COLO668 (cell line): ENCODE results near the gene TPRA1.

Experiments
- DNase-seq: peaks from one replicate; lab custom pipeline; 2025; ENCODE audit not compliant: unreplicated experiment; lab: John Stamatoyannopoulos, UW

The TPRA1 gene

GRCh38 chr3:127590593-127591465, at the start of gene TPRA1:
TPRA1 (minus strand) TSS chr3:127590733; CDS start chr3:127580146, 10,587 bp downstream.
- DNase-seq: peak; percentile 84

DNA sequence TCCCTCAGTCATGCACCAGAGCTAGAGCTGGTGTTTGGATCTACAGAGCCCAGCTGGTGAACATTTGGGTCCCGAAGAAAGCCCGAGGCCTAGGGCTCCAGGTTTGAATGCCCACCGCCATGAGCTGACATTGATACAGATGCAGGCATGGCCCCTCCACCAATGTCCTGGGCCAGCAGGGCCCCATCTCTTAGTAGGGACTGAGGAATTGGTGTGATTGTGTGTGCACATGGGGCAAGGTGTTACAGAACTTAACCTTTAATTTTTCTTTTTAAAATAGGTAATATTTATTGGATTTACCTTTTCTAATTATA, 49.5 kb upstream of the TPRA1 start:
- DNase-seq: no peak

DNA sequence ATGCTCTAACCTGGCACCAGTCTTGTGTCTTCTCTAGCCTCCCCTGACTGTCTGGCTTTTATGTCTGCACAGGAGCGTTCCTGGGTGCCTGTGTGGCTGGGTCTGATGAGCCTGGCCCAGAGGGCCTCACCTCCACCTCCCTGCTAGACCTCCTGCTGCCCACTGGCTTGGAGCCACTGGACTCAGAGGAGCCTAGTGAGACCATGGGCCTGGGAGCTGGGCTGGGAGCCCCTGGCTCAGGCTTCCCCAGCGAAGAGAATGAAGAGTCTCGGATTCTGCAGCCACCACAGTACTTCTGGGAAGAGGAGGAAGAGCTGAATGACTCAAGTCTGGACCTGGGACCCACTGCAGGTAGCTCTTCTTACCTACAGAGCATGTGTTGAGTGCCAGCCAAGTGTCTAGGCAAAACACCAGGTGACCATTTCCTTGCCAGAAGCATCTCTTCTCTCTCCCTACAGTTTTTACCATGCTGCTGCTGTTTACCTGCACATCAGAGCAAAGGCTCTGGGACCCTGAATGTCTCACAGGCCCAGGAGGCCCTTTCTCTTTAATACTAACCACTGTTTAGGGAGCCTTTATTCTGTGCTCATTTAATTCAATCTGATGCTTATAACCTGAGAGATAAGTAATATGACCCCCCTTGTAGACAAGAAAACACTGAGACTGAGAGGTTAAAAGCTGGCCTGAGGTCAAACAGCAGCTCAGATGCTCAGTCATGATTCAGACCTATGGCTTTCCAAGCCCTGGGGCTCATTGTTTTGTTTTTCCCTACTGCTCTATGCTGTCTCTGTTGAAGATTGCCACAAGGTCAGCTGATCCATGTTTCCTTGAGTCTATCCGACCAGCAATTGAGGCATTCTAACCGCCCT, 48.9 kb upstream of the TPRA1 start:
- no peak for DNase-seq

DNA sequence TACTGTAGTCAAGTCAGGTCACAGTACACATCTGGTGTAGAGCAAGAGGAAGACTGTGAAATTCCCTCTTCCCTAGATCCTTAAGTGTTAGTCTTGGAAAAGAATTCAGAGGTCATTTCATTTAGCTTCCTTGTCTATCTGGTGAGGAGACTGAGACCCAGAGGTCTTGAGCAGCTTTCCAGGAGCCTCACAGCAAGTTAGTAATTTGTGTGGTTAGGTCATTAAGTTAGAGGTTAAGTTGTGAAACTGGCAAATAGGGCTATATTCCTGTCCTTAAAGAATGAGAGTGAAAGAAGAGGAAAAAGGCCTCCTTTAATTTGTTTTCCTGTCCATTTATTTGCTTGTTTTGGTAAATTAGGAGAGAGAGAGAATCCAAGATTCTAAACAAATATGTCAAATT, 47.4 kb upstream of the TPRA1 start:
- no peak for DNase-seq

- peak; percentile 1 for DNase-seq
These were observed 47.0 kb upstream of the TPRA1 start for GRCh38 chr3:127637546-127637945.

- DNase-seq: no peak
These were observed 44.1 kb upstream of the TPRA1 start for GRCh38 chr3:127634653-127635052.

DNA sequence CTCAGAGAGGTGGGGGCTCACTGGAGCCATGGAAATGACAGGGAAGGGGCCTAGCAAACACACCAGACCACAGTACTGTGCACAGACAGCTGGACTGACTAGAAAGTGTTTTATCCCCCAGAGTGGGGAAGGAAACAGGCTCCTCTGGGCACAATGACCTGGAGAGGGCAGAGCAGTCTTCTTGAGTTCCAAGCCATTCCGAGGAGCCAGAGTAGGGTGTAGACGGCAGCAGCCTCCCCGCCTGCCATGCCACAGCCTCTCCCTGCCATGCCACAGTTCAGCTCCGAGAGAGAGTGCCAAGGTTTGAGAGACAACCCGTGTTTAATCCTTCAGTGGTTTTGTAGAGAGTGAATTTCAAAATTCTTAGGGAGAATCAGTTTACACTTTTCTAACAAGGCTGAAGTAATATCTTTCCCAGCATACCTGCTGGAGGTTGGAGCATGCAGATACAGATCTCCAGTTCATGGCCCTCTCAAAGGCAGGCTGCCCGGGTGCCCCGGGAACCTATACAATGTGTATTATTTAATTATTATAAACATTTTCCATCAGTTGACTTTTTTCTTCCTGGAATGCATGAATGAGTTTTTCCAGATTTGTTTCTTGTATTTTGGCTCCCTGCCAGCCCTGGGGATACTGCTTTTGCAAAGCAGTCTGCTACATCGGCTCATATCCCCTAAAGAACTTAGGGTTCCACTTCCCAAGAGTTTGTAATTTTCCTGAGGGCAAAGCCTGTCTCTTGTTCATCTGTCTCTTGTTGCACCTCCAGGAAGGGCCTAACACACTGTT, 41.7 kb upstream of the TPRA1 start:
- DNase-seq: no peak

- DNase-seq: peak; percentile 38
These were observed 40.5 kb upstream of the TPRA1 start for GRCh38 chr3:127630811-127631714.

DNA sequence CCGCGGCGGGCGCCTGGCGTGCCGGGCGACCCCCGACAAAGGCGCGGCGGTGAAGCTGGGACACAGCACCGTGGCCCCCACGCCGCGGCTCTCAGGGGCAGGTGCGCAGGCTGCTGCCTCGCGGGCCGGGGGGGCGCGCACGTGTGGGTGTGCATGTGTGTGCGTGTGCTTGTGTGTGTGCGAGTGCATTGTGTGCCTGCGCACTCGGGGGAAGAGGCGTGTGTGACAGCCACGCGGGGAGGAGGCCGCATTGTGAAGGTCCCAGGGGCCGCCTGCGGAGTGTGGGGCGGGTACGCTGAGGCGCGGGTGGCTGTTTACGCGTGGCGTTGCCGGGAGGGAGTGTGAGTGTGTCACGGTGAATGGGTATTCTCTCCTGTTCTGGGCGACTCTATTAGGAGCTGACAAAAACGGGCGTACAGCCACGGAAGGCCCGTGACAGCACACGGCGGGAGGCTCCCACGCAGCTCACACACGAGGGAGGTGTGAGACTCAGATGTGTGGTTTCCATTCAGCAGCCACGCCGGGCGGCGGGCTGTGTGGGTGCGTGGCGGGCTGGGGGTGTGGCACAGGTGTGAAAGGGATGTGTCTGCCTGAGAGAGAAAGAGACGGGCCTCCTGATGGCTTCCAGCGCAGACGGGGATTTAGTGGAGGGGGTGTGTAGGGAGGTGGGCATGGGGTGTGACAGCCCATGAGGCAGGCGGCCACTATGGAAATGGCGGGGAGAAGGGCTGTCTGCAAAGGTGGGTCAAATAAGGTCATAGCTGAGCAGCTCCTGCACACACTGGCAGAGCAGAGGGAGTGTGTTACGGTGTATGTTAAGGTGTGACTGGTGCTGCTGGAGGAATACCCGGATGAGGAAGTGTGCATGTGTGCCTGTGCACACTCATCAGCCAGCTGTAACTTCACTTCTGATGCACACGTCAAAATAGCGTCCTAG, 39.2 kb upstream of the TPRA1 start:
- peak; percentile 44 for DNase-seq

DNA sequence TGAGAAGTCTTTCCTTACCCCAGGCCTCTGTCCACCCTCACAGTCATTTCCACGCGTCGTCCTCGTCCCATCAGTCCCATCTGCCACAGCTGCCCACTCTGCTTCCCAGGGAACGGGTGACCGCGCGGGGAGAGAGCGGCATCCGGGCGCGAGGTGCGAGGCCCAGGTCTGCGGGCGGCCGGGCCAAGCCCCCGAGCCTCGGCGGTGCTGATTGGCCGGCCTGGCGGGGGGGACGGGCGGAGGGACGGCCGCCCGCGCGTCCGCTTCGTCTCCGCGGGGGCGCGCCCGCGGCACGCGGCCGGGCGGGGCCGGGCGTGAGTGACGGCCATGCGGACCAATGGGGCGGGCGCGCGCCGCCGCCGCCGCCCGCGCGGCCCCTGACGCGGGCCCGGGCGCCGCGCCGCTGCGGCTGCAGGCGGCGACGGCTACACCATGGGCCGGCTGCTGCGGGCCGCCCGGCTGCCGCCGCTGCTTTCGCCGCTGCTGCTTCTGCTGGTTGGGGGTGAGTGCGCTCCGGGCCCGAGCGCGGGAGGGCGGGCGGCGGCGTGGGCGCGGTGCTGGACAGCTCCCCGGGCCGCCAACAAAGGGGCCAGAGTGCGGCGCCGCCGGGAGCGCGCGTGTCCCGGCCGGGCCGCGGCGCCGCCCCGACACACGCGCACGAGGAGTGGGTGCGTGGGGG, 38.4 kb upstream of the TPRA1 start, which contains the start of gene PODXL2:
TSS of gene PODXL2 (plus strand) at position 398 of the 679 bp plus-strand sequence. CDS start at position 433, 35 bp downstream.
- DNase-seq: peak; percentile 86

GRCh38 chr3:127628426-127628787, 37.9 kb upstream of the TPRA1 start:
- no peak for DNase-seq

GRCh38 chr3:127625821-127626220, 35.3 kb upstream of the TPRA1 start:
- no peak for DNase-seq

GRCh38 chr3:127624063-127624462, 33.5 kb upstream of the TPRA1 start:
- no peak for DNase-seq

DNA sequence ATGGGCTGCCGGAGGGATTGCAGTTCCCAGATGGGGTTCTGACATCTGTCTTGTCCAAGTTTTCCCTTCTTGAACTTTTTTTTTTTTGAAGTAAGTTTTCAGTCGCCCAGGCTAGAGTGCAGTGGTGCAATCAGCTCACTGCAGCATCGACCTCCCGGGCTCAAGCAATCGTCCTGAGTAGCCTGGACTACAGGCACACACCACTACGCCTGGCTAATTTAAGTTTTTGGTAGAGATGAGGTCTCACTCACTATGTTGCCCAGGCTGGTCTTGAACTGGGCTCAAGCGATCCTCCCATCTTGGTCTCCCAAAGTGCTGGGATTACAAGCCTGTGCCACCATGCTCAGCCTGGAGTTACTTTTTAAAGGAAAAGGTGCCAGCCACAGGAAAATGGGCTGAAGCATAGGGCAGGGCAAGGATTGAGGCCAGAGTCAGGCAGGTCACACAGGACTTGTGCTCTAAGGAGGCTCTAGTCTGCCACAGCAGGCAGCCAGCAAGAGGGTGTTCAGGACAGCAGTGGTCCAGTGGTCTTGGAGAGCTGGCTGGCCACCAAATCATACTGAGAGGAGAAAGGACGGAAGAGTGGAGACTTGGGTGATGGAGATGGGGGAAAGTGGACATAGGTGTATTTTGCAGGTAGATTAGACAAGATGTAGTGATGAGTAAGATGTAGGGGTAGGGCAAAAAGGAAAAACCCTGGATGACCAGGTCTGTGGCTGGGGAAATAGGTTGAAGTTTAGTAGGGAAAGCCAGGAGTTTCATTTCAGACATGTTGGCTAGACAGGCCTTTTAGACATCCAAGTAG, 32.4 kb upstream of the TPRA1 start:
- DNase-seq: no peak

- no peak for DNase-seq
These were observed 31.5 kb upstream of the TPRA1 start for GRCh38 chr3:127622031-127622430.

DNA sequence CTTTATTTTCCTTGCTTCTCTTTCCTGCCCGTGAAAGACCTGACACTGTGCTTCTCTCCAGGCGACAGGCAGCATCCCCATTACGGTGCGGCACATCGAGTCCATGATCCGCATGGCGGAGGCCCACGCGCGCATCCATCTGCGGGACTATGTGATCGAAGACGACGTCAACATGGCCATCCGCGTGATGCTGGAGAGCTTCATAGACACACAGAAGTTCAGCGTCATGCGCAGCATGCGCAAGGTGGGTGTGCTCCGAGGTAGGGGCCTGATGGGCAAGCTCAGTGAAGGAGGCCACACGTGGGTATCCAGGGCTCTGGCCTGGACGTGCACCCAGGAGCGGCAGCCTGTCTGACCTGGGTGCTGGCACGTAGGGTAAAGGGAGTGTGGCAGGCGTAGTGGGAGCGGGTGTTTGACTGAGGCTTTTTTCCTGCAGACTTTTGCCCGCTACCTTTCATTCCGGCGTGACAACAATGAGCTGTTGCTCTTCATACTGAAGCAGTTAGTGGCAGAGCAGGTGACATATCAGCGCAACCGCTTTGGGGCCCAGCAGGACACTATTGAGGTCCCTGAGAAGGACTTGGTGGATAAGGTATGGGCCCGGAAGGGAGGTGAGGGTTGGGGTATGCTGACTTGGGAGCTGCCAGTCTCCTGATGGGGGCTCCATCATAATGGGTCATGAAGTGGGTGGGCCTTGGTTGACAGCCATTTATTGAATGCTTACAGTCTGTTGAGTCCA, 30.3 kb upstream of the TPRA1 start:
- no peak for DNase-seq

GRCh38 chr3:127618891-127619290, 28.4 kb upstream of the TPRA1 start:
- DNase-seq: no peak
